ENCODE data around the gene FAN1. TPM values are rescaled to one million over a fixed set of nuclear protein-coding genes. Genes with fewer than 3 reads are reported as not detected.
A peak's percentile ranks its signal among the peaks of the same experiment; 100 is the strongest.

FAN1 gene
- total RNA-seq, 1 experiment from 2014 or later, result 28.2 TPM

DNA sequence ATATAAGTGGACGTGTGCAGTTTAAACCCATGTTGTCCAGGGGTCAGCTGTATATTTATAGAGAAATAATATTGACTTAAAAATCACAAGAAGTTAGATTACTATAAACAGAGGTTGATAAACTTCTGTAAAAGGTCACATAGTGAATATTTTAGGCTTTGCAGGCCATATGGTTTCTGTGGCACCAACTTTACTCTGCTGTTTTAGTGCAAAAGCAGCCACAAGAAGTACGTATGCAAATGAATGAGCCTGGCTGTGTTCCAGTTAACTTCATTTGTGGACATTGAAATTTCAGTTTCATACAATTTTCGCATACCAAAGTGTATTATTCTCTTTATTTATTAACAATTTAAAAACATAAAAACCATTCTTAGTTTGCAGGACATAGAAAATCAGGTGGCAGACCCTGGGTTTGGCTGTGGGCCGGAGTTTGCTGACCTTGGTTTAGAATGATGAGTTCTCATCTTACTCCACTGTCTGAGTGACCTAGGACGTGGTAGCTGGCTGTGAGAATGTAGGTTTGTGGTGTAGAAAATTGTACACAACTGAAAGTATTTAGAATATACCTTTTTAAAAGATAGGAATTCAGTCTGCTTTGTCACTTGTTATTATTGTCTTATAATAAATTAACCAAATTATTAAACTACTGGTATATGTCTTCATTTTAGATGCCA lies 16.3 kb downstream of the FAN1 start:
- Histone ChIP-seq H3K56ac (ENCODE audit: insufficient read length, low read depth, low read length) (no peak overlapping the region), H4K91ac (ENCODE audit: insufficient read length, low read depth, low read length) (no peak overlapping the region), H2BK12ac (ENCODE audit: insufficient read length, low read depth, low read length) (no peak overlapping the region), H4K20me1 (ENCODE audit: control insufficient read depth, insufficient read depth, insufficient read length) (no peaks in the 10 kb centered on the region), H3K14ac (ENCODE audit: insufficient read depth, low read length) (no peak overlapping the region), H3K9me3 (ENCODE audit: control insufficient read depth, low read depth, low read length) (no peaks in the 10 kb centered on the region), H2AFZ (ENCODE audit: low read length) (no peak overlapping the region), H3K79me2 (ENCODE audit: insufficient read depth, low read length) (no peaks in the 10 kb centered on the region), H4K8ac (replicated peaks; ENCODE audit: insufficient read length, low read depth, low read length) (no peak overlapping the region), H3K18ac (ENCODE audit: insufficient read length, low read depth, low read length) (no peak overlapping the region), H4K5ac (ENCODE audit: insufficient read length, low read depth, low read length) (no peak overlapping the region), H3K4me1 (ENCODE audit: insufficient read depth, low read length) (peaks cover 7% of the 10 kb centered on the region; the same call in 1 of the 2 replicates), H3K27ac (ENCODE audit: insufficient read length, low read depth, low read length) (no peak overlapping the region), H3T11ph (ENCODE audit: low read length) (no peak overlapping the region), H3K27me3 (ENCODE audit: insufficient read depth, low read length) (no peaks in the 10 kb centered on the region), H2BK20ac (ENCODE audit: low read depth, low read length, poor library complexity, severe bottlenecking) (no peak overlapping the region), H3K9ac (ENCODE audit: extremely low read depth, insufficient read length, low read length) (no peak overlapping the region), H2BK120ac (ENCODE audit: low read depth, low read length, poor library complexity, severe bottlenecking) (no peak overlapping the region), H3K4me2 (ENCODE audit: insufficient read depth, insufficient read length, low read length) (no peak overlapping the region), H3K4ac (ENCODE audit: low read depth, low read length) (no peak overlapping the region), H2BK15ac (ENCODE audit: low read depth, low read length) (no peak overlapping the region), H2BK5ac (ENCODE audit: insufficient read length, low read length) (no peak overlapping the region), H3K23ac (ENCODE audit: insufficient read length, low read depth, low read length) (no peak overlapping the region), H2AK5ac (ENCODE audit: insufficient read length, low read length) (no peak overlapping the region), H3K23me2 (ENCODE audit: insufficient read length, low read depth, low read length, poor library complexity, severe bottlenecking) (no peaks in the 10 kb centered on the region), H3K79me1 (ENCODE audit: insufficient read depth, low read depth, low read length, poor library complexity, severe bottlenecking) (no peaks in the 10 kb centered on the region)
- TF ChIP-seq, protein P1, sequence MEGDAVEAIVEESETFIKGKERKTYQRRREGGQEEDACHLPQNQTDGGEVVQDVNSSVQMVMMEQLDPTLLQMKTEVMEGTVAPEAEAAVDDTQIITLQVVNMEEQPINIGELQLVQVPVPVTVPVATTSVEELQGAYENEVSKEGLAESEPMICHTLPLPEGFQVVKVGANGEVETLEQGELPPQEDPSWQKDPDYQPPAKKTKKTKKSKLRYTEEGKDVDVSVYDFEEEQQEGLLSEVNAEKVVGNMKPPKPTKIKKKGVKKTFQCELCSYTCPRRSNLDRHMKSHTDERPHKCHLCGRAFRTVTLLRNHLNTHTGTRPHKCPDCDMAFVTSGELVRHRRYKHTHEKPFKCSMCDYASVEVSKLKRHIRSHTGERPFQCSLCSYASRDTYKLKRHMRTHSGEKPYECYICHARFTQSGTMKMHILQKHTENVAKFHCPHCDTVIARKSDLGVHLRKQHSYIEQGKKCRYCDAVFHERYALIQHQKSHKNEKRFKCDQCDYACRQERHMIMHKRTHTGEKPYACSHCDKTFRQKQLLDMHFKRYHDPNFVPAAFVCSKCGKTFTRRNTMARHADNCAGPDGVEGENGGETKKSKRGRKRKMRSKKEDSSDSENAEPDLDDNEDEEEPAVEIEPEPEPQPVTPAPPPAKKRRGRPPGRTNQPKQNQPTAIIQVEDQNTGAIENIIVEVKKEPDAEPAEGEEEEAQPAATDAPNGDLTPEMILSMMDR (conservative IDR thresholded peaks at IDR 0.05), result no peak
- Mint-ChIP-seq H3K27ac (peak overlapping the region in 1 of 3 experiments; percentile 8; a peak in 2 of 7 replicates), H3K4me1 (peaks cover 40 to 47% of the 10 kb centered on the region in 2 experiments), H3K4me3 (no peak overlapping the region), H3K9me3 (no peaks in the 10 kb centered on the region), H3K27me3 (ENCODE audit: low read depth) (no peaks in the 10 kb centered on the region), H3K36me3 (ENCODE audit: insufficient read depth in 1 of 3, low read depth in 3 of 3) (peaks cover 24 to 66% (median 60%) of the 10 kb centered on the region in 3 experiments; a peak in 6 of 7 replicates)
- WGBS (ENCODE audit: extremely low coverage, insufficient read length, low lambda C conversion rate), result no CpG with 5 or more reads among the region's 5 CpGs
- no peak for DNase-seq

Measured in H9 (cell line).